ENCODE results near the gene PTPA. TPM values are rescaled to one million over a fixed set of nuclear protein-coding genes. Genes with fewer than 3 reads are reported as not detected.
"Not testable (repeated sequence)": the region's sequence is repeated elsewhere in the genome, so short reads cannot be mapped to it uniquely, and the experiment has no call there.

The PTPA gene
- total RNA-seq, 1 experiment from 2014 or later: 76.2 TPM

DNA sequence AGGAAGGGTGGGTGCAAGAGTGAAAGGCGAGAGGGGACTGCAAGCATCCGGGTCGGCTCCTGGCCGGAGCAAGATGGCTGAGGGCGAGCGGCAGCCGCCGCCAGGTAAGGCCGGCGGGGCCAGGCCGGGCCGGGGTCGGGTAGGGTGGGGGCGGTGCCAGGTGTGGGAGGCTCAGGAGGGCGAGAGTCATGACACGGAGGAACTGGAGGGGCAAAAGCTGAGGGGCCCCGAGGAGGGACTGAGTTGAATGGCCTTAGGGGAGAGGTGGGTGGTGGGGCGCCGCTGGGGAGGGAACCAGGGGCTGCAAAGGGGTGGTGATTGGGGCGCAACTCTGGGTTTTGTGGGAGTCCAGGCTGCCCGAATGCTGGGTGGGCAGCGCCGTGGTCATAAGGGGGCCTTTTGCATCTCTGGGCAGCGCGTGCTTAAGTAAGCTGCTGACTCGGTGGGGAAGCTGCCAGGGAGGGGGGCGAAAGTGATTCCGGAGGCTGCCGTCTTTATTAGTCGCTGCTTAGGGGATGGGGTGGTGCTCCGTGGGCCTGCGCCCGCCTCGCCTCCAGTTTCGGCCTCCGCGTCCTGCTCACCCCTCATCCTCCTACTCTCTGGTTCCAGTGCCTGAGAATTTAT, 425 bp downstream of the PTPA start:
- CTCF ChIA-PET: interaction anchor here (1.5 kb wide), 1 partner anchor 513 kb away, joined by 3 read pairs; no protein-coding TSS in a partner anchor
- peaks cover 9% of the 10 kb centered on the region for H3K27me3 Mint-ChIP-seq (ENCODE audit: unreplicated experiment)
- no TSS peak for BruUV-seq (replicated peaks)
- H3K4me3 Mint-ChIP-seq (ENCODE audit: low read depth, unreplicated experiment): peak overlapping the region; percentile 79
- TF ChIP-seq, protein P1, sequence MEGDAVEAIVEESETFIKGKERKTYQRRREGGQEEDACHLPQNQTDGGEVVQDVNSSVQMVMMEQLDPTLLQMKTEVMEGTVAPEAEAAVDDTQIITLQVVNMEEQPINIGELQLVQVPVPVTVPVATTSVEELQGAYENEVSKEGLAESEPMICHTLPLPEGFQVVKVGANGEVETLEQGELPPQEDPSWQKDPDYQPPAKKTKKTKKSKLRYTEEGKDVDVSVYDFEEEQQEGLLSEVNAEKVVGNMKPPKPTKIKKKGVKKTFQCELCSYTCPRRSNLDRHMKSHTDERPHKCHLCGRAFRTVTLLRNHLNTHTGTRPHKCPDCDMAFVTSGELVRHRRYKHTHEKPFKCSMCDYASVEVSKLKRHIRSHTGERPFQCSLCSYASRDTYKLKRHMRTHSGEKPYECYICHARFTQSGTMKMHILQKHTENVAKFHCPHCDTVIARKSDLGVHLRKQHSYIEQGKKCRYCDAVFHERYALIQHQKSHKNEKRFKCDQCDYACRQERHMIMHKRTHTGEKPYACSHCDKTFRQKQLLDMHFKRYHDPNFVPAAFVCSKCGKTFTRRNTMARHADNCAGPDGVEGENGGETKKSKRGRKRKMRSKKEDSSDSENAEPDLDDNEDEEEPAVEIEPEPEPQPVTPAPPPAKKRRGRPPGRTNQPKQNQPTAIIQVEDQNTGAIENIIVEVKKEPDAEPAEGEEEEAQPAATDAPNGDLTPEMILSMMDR (IDR thresholded peaks at IDR 0.05; ENCODE audit: unreplicated experiment): no peak
- intact Hi-C loops (cut with micrococcal nuclease; ENCODE audit: unreplicated experiment): no loop called here
- peak overlapping the region; percentile 42 for H3K27ac Mint-ChIP-seq (ENCODE audit: unreplicated experiment)
- H3K36me3 Mint-ChIP-seq (ENCODE audit: insufficient read depth, unreplicated experiment): peaks cover 17% of the 10 kb centered on the region
- peak; percentile 12 for DNase-seq
- H3K4me1 Mint-ChIP-seq (ENCODE audit: low read depth, unreplicated experiment): peaks cover 8% of the 10 kb centered on the region
- H3K9me3 Mint-ChIP-seq (ENCODE audit: low read depth, unreplicated experiment): no peaks in the 10 kb centered on the region

DNA sequence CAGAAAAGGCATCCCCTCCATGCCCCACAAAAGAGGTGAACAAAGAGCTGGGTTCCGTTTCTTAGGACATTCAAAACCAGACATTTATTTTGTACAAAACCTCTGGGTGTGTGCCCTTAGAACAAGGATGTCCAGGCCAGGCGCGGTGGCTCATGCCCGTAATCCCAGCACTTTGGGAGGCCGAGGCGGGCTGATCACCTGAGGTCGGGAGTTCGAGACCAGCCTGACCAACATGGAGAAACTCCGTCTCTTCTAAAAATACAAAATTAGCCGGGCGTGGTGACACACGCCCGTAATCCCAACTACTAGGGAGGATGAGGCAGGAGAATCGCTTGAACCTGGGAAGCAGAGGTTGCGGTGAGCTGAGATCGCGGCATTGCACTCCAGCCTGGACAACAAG, 1.3 kb downstream of the PTPA start:
- DNase-seq; H3K27ac Mint-ChIP-seq (ENCODE audit: unreplicated experiment); H3K9me3 Mint-ChIP-seq (ENCODE audit: low read depth, unreplicated experiment); CTCF ChIA-PET; intact Hi-C loops (cut with micrococcal nuclease; ENCODE audit: unreplicated experiment); H3K27me3 Mint-ChIP-seq (ENCODE audit: unreplicated experiment); H3K4me1 Mint-ChIP-seq (ENCODE audit: low read depth, unreplicated experiment); BruUV-seq (replicated peaks): not testable (repeated sequence)
- Mint-ChIP-seq H3K4me3 (ENCODE audit: low read depth, unreplicated experiment) (peak overlapping the region; percentile 79), H3K36me3 (ENCODE audit: insufficient read depth, unreplicated experiment) (peaks cover 17% of the 10 kb centered on the region)

DNA sequence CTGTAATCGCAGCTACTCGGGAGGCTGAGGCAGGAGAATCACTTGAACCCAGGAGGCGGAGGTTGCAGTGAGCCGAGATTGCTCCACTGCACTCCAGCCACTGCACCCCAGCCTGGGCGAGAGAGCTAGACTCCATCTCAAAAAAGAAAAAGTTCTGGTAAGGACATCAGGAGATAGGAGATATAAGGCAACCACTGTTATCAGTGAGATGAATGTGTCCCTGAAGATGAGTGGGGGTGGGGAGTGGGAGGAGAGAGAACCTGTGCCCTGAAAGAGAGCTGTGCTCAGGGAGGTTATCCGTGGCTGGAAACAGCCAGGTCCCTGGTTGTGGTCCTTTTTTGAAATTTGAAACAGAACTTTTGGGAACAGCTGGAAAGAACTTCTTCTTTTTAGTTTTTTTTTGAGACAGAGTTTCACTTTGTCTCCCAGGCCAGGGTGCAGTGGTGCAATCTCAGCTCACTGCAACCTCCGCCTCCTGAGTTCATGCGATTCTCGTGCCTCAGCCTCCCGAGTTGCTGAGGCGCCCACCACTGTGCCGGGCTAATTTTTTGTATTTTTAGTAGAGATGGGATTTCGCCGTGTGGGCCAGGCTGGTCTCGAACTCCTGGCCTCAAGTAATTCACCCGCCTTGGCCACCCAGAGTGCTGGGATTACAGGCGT, 2.6 kb downstream of the PTPA start:
- BruUV-seq (replicated peaks): no TSS peak
- Mint-ChIP-seq H3K27ac (ENCODE audit: unreplicated experiment) (no peak overlapping the region), H3K36me3 (ENCODE audit: insufficient read depth, unreplicated experiment) (peaks cover 17% of the 10 kb centered on the region), H3K4me1 (ENCODE audit: low read depth, unreplicated experiment) (peaks cover 8% of the 10 kb centered on the region), H3K4me3 (ENCODE audit: low read depth, unreplicated experiment) (no peak overlapping the region), H3K27me3 (ENCODE audit: unreplicated experiment) (peaks cover 4% of the 10 kb centered on the region), H3K9me3 (ENCODE audit: low read depth, unreplicated experiment) (no peaks in the 10 kb centered on the region)
- no peak for DNase-seq
- intact Hi-C loops (cut with micrococcal nuclease; ENCODE audit: unreplicated experiment): no loop called here
- TF ChIP-seq, protein P1 (IDR thresholded peaks at IDR 0.05; ENCODE audit: unreplicated experiment): no peak
- CTCF ChIA-PET: no interaction called here

DNA sequence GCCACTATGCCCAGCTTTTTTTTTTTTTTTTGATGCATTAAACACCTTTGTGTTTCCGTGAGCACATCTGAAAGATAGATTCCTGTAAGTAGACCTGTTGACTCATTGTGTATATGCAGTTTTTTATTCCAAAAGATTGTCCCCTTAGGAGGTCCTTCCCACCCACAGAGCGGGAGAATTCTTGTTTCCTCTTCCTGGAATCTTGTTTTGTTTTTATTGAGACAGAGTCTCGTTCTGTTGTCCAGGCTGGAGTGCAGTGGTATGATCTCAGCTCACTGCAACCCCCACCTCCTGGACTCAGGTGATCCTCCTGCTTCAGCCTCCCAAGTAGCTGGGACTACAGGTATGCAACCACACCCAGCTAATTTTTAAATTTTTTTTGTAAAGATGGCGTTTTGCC, 7.6 kb downstream of the PTPA start:
- Mint-ChIP-seq H3K4me1 (ENCODE audit: low read depth, unreplicated experiment) (peaks cover 8% of the 10 kb centered on the region), H3K4me3 (ENCODE audit: low read depth, unreplicated experiment) (no peak overlapping the region), H3K27ac (ENCODE audit: unreplicated experiment) (no peak overlapping the region), H3K36me3 (ENCODE audit: insufficient read depth, unreplicated experiment) (peaks cover 6% of the 10 kb centered on the region), H3K27me3 (ENCODE audit: unreplicated experiment) (no peaks in the 10 kb centered on the region), H3K9me3 (ENCODE audit: low read depth, unreplicated experiment) (no peaks in the 10 kb centered on the region)
- DNase-seq: no peak
- no TSS peak for BruUV-seq (replicated peaks)
- intact Hi-C loops (cut with micrococcal nuclease; ENCODE audit: unreplicated experiment): no loop called here
- TF ChIP-seq, protein P1 (IDR thresholded peaks at IDR 0.05; ENCODE audit: unreplicated experiment): no peak
- CTCF ChIA-PET: interaction anchor here (0.9 kb wide), 1 partner anchor 13 kb away, joined by 3 read pairs; no protein-coding TSS in a partner anchor

DNA sequence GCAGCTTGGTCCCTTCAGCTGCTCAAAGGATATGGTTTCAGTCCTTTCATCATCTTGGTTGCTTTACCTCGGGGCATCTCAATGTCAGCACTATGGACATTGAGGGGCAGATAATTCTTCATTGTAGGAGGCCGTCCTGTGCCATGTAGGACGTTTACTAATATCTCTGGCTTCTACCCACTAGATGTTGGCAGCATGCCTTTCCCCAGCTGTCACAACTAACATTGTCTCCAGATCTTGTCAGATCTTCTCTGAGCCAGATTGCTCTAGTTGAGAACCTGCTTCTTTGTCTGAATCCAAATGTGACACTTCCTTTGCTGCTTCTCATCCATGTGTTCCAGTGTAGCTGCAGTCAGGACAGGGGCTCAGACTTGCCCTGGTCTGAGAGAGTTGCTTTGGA, 10.3 kb downstream of the PTPA start:
- no TSS peak for BruUV-seq (replicated peaks)
- intact Hi-C loops (cut with micrococcal nuclease; ENCODE audit: unreplicated experiment): no loop called here
- Mint-ChIP-seq H3K4me3 (ENCODE audit: low read depth, unreplicated experiment) (no peak overlapping the region), H3K9me3 (ENCODE audit: low read depth, unreplicated experiment) (no peaks in the 10 kb centered on the region), H3K36me3 (ENCODE audit: insufficient read depth, unreplicated experiment) (peaks cover 12% of the 10 kb centered on the region), H3K4me1 (ENCODE audit: low read depth, unreplicated experiment) (no peaks in the 10 kb centered on the region), H3K27me3 (ENCODE audit: unreplicated experiment) (no peaks in the 10 kb centered on the region), H3K27ac (ENCODE audit: unreplicated experiment) (no peak overlapping the region)
- no peak for DNase-seq
- TF ChIP-seq, protein P1 (IDR thresholded peaks at IDR 0.05; ENCODE audit: unreplicated experiment): no peak
- CTCF ChIA-PET: interaction anchor here (0.6 kb wide), 1 partner anchor 53 kb away, joined by 3 read pairs; no protein-coding TSS in a partner anchor

All from Calu3 (cell line).